HUES48 (cell line): Measurements from ENCODE around the gene CD93.

Experiments used
- H3K27ac ChIP-seq: one replicate; pipeline ENCODE4 v1.7.0; 2013; ENCODE audit warnings: low read depth, low read length, inconsistent platforms
- H3K27me3 ChIP-seq: 2 replicates; pipeline ENCODE4 v1.6.1; 2013; ENCODE audit warnings: mild to moderate bottlenecking, low read length; ENCODE audit not compliant: control insufficient read depth, insufficient read depth
- H3K36me3 ChIP-seq: 2 replicates; pipeline ENCODE4 v1.6.1; 2013; ENCODE audit warnings: low read length; ENCODE audit not compliant: control insufficient read depth, insufficient read depth
- H3K4me1 ChIP-seq: 2 replicates; pipeline ENCODE4 v1.6.1; 2013; ENCODE audit warnings: mild to moderate bottlenecking, low read length; ENCODE audit not compliant: control insufficient read depth, insufficient read depth
- H3K4me3 ChIP-seq: 2 replicates; pipeline ENCODE4 v1.5.1; 2013; ENCODE audit warnings: mild to moderate bottlenecking, low read depth, low read length
- H3K9ac ChIP-seq: 2 replicates; pipeline ENCODE4 v1.6.1; 2013; ENCODE audit warnings: mild to moderate bottlenecking, low read depth, low read length, moderate library complexity
- H3K9me3 ChIP-seq: 2 replicates; pipeline ENCODE4 v1.6.1; 2013; ENCODE audit warnings: low read length; ENCODE audit not compliant: control insufficient read depth, insufficient read depth

The CD93 gene, protein sequence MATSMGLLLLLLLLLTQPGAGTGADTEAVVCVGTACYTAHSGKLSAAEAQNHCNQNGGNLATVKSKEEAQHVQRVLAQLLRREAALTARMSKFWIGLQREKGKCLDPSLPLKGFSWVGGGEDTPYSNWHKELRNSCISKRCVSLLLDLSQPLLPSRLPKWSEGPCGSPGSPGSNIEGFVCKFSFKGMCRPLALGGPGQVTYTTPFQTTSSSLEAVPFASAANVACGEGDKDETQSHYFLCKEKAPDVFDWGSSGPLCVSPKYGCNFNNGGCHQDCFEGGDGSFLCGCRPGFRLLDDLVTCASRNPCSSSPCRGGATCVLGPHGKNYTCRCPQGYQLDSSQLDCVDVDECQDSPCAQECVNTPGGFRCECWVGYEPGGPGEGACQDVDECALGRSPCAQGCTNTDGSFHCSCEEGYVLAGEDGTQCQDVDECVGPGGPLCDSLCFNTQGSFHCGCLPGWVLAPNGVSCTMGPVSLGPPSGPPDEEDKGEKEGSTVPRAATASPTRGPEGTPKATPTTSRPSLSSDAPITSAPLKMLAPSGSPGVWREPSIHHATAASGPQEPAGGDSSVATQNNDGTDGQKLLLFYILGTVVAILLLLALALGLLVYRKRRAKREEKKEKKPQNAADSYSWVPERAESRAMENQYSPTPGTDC

DNA sequence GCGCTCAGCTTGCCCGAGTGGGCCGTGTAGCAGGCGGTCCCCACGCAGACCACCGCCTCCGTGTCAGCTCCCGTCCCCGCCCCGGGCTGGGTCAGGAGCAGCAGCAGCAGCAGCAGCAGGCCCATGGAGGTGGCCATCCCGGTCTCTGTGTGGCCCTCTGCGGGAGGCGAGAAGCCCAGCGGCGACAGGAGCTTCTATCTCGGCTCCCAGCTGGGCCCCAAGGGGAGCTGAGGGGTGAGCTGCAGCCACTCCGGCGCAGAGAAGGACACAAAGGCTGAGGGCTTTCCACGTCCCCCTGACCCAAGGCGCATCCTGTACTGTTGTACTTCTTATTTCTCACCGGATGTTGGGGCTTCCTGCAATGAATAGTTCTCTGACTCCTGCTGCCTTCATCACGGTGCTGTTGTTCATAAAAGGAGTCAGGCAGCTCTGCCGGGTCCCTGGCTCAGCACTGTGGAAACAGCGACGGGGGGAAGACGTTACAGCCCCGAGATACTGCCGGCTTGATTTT, at the start of gene CD93:
Gene CD93 (minus strand): TSS at position 269 of the 511 bp plus-strand sequence. CDS start 132 bp downstream, at position 137.
- Histone ChIP-seq H3K4me1 (peaks cover 7% of the 10 kb centered on the region), H3K27ac (no peak within 1 kb of the TSS), H3K27me3 (no peaks in the 10 kb centered on the region), H3K9me3 (no peaks in the 10 kb centered on the region), H3K36me3 (no peaks in the 10 kb centered on the region), H3K9ac (no peak within 1 kb of the TSS), H3K4me3 (no peak within 1 kb of the TSS)

DNA sequence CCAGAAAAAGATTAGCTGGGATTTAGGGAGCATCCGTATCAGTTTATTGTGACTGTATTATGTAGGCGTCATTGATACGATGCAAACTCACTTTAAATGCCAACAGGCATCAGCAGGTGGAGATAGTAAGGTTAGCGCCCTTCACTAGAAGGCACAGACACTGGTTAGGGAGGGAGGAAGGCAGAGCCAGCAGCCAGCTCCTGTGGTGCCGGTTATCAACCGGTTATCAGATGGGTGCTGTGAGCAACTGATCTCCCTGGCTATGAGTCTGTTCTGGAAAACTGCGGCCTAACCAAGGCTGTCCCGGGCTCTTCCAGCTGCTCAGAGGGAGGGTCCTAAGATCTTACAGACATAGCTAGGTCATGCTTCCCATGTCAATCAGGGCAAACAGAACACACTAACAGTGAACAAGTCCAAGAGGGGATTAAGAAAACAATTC, 47.5 kb upstream of the CD93 start:
- H3K9me3 ChIP-seq, result no peaks in the 10 kb centered on the region
- H3K27ac ChIP-seq, result no peak overlapping the region
- no peak overlapping the region for H3K4me3 ChIP-seq
- no peaks in the 10 kb centered on the region for H3K36me3 ChIP-seq
- H3K9ac ChIP-seq, result no peak overlapping the region
- no peaks in the 10 kb centered on the region for H3K27me3 ChIP-seq
- H3K4me1 ChIP-seq, result no peaks in the 10 kb centered on the region

DNA sequence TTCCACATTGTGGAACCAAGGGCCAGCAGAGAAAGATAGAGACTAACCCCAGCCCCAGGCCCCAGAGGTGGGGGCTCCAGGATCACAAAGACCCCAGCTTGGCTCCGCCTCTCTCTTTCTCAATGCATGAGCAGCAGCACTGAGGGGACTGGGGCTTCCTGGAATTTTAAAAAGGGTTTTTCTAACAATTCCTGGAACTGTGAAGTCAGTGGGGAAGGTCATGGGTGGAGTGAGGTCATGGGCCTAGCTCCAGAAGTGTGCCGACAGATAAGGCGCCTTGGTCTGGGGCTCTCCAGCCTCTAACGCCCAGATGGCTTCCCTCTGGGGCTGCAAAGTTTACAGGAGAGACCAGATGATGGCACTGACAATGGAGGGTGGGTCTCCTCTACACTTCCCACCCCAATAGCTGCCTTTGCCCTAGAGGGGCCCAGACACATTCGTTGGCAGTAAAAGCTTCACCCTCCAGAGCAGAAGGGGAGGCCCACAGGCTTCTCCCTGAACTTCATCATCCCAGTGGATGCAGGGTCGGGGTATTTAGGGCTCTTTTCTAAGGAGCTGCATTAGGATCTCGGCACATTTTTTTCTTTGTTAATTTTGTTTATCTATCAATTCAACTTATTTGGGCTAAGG, 46.9 kb upstream of the CD93 start:
- no peak overlapping the region for H3K27ac ChIP-seq
- H3K36me3 ChIP-seq, result no peaks in the 10 kb centered on the region
- no peaks in the 10 kb centered on the region for H3K4me1 ChIP-seq
- no peaks in the 10 kb centered on the region for H3K9me3 ChIP-seq
- H3K9ac ChIP-seq, result no peak overlapping the region
- no peak overlapping the region for H3K4me3 ChIP-seq
- H3K27me3 ChIP-seq, result no peaks in the 10 kb centered on the region

DNA sequence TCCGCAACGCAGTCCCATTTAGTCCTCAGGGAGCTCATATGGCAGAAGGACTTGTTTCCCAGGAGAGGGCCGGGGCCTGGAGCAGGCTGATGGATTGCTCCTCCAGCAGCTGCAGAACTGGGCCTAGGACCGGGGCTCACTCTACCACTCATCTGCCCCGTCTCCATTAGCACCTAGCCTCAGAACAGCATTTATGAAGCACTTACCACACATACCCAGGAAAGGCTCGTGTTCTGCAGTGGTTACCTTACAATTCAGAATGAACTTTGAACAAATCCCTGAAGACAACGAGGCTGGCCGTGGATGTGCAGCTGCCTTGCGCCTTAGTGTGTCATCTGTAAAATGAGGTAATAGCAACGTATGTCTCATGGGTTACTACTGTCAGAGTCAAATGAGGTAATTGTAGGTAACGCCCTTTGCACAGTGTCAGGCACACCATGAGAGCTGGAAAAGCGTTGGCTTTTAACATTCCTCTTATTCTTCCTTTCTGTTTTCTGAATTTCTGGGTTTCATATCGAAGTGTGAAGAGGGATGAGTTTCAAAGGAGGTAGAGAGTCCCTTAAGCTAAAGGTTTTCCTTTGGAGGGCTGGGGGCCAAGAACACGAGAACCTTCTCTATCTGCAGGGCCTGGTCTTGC, 46.3 kb upstream of the CD93 start:
- Histone ChIP-seq H3K9ac (no peak overlapping the region), H3K4me1 (no peaks in the 10 kb centered on the region), H3K27me3 (no peaks in the 10 kb centered on the region), H3K27ac (no peak overlapping the region), H3K9me3 (no peaks in the 10 kb centered on the region), H3K36me3 (no peaks in the 10 kb centered on the region), H3K4me3 (no peak overlapping the region)

DNA sequence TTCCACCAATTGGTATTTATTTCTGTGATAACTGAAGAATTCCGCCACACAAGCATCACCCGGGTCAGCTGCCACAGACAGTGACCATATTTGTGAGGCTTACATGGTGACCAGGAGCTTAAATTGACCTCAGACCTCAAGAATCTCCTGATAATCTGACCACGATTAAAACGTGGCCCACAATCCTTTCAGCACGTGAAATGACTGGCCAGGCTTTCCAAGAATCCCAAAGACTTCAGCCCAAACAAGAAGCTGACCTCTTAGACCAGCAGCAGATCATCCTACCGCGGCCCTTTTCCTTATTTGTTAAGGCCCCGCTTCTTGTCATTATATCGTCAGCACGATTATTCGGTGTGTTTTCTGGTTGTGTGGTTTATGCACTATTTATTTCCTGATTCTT, 45.6 kb upstream of the CD93 start:
- no peaks in the 10 kb centered on the region for H3K4me1 ChIP-seq
- no peak overlapping the region for H3K4me3 ChIP-seq
- no peaks in the 10 kb centered on the region for H3K27me3 ChIP-seq
- no peak overlapping the region for H3K27ac ChIP-seq
- H3K9ac ChIP-seq, result no peak overlapping the region
- H3K36me3 ChIP-seq, result no peaks in the 10 kb centered on the region
- H3K9me3 ChIP-seq, result no peaks in the 10 kb centered on the region

DNA sequence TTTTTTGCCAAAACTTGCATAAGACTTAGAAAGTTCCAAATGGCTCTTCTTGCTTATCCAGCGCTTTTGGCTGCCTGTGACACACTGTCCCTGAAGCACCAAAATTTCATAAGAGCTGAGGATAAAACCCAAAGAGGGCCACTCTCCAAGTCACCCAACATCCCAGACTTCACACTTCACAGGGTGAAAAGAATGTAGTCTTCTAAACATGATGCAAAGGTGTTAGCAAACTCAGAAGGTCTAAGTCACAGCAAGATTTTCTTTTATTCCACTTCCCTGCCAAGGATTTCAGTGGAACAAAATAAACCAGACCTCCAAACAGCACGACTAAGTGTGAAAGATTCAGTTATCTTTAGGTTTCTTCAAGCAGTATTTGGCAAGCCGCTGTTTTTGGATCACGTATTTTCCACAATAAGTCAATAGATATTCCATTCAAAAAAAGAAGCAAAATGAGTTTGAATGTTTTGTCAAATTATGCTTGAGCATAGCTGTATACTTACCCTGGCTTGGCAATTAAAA, 44.6 kb upstream of the CD93 start:
- no peak overlapping the region for H3K27ac ChIP-seq
- H3K36me3 ChIP-seq, result no peaks in the 10 kb centered on the region
- H3K9me3 ChIP-seq, result no peaks in the 10 kb centered on the region
- H3K4me3 ChIP-seq, result no peak overlapping the region
- no peaks in the 10 kb centered on the region for H3K4me1 ChIP-seq
- no peak overlapping the region for H3K9ac ChIP-seq
- no peaks in the 10 kb centered on the region for H3K27me3 ChIP-seq

DNA sequence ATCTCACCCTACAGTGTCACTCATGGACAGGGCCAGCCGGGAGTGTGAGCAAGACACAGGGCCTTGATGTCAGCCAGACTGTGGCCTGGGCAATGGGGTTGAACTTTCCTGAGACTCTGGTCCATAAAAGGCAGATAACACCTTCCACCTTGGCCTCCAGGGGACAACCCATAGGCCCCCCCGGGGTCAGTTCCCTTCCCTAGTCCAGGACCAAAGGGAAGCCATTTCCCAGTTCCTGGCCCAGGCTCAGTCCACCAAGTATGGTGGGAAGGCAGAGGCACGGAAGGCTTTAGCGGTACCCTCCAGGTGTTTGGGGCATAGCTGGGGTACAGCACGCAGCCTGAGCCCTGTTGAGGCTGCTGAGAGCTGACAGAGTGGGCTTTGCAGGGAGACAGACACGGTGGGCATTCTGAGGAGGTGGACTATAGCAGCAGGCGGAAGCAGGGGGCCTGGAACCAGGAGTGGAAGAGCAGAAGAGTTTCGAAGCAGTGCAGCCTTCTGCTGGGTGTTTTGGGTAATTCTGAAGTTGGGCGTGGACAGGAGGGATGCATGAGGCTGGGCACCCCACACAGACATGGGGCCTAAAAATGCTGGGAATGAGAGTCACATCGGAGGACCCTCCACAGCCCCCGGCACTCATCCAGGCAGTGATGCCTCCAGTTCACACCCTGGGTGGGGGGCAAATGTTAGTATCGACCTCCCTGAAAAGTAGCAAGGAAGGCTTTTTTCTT, 43.9 kb upstream of the CD93 start:
- Histone ChIP-seq H3K27ac (no peak overlapping the region), H3K9me3 (no peaks in the 10 kb centered on the region), H3K27me3 (no peaks in the 10 kb centered on the region), H3K4me3 (no peak overlapping the region), H3K4me1 (no peaks in the 10 kb centered on the region), H3K36me3 (no peaks in the 10 kb centered on the region), H3K9ac (no peak overlapping the region)

DNA sequence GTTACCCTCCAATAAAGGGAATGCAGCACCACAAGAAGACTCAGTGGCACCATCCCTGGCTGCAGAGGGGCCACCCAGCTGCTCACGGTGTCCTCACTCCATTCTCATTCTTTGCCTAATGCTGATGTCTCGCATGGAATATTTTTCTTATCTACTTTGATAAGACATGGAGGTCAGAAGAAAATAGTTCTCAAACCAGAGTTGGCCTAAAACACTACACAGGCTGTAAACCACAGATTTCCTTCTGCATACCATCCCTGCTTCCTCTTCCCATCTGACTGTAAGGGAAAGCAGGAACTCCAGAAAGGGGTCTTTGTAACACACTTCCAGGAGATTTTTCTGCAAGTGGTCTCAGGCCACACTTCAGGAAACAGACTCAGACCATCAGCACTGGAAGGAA, 43.1 kb upstream of the CD93 start:
- no peak overlapping the region for H3K4me3 ChIP-seq
- no peak overlapping the region for H3K9ac ChIP-seq
- no peaks in the 10 kb centered on the region for H3K4me1 ChIP-seq

DNA sequence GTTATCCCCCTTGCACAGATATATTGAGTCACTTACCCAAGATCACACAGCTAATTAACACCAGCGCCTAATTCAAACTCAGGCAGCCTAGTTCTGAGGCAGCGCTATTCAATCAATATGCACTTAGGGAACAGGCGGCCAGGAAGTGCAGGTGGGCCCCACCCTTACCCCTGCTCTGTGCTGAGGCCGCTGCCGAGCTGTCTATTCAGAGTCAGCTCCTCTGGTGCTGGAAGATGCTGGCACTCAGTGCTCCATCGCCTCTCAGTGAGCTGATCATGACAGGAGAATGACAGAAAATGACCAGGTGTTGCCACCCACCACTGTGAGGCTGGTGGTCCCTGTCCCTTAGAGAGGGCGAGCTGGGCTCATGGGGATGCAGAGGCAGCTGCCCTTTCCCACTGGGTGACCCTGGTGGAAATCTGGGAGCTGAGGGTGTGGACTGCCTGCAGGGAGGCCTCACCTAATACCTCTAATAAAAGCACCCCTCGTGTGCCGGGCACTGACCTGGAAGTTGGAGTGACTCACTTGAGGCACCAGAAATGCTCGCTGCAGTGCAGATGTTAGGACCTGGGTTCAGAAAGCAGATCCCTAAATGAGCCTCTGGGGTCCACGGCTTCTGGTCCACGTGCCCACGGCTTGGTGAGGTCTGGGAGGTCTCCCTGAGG, 42.5 kb upstream of the CD93 start:
- Histone ChIP-seq H3K9ac (no peak overlapping the region), H3K27ac (no peak overlapping the region), H3K9me3 (no peaks in the 10 kb centered on the region), H3K4me1 (no peaks in the 10 kb centered on the region), H3K27me3 (no peaks in the 10 kb centered on the region), H3K4me3 (no peak overlapping the region), H3K36me3 (no peaks in the 10 kb centered on the region)

More for the DNA sequence above, 43.1 kb upstream of the CD93 start:
- Histone ChIP-seq H3K36me3 (no peaks in the 10 kb centered on the region), H3K27ac (no peak overlapping the region), H3K9me3 (no peaks in the 10 kb centered on the region), H3K27me3 (no peaks in the 10 kb centered on the region)
